Natural killer cell (primary cell): ENCODE measurements around the gene CFAP157. TPM values are rescaled to one million over a fixed set of nuclear protein-coding genes. Genes with fewer than 3 reads are reported as not detected.

ENCODE experiments used
- ATAC-seq, 3 donors: fragments of 150-1000 bp in 2 of 3; fragments of 200-7000 bp in 1 of 3; cut with Tn5 transposase; 1 replicate in 1 of 3; 2 replicates in 2 of 3; pipeline ENCODE4 v1.10.0; 2021; ENCODE audit warnings: mild to moderate bottlenecking in 2 of 3, moderate library complexity in 2 of 3
- DNase-seq, 2 donors: peaks; one replicate each; pipeline versions ENCODE4 v3.0.0 to v3.0.0-alpha.2; 2013 to 2021; ENCODE audit warnings: mixed read lengths in 1 of 2
- H3K27ac ChIP-seq: one replicate; pipeline ENCODE4 v1.5.1; 2013; ENCODE audit warnings: mild to moderate bottlenecking, low read length
- H3K27me3 ChIP-seq: one replicate; pipeline ENCODE4 v1.6.1; 2013; ENCODE audit warnings: low read length; ENCODE audit not compliant: control insufficient read depth, insufficient read depth
- H3K36me3 ChIP-seq: one replicate; pipeline ENCODE4 v1.6.1; 2013; ENCODE audit warnings: low read length; ENCODE audit not compliant: control insufficient read depth, insufficient read depth
- H3K4me1 ChIP-seq: one replicate; pipeline ENCODE4 v1.6.1; 2013; ENCODE audit warnings: low read length; ENCODE audit not compliant: control insufficient read depth, insufficient read depth
- H3K4me3 ChIP-seq: one replicate; pipeline ENCODE4 v1.5.1; 2013; ENCODE audit warnings: low read length
- H3K9me3 ChIP-seq: one replicate; pipeline ENCODE4 v1.6.1; 2013; ENCODE audit warnings: low read length; ENCODE audit not compliant: control insufficient read depth, insufficient read depth
- H3K27ac Mint-ChIP-seq, 2 donors: one replicate each; pipeline ENCODE4 v1.8.0; 2022; ENCODE audit warnings: mild to moderate bottlenecking in 2 of 2, mixed read lengths in 2 of 2, moderate library complexity in 1 of 2
- H3K27me3 Mint-ChIP-seq, 2 donors: one replicate each; pipeline ENCODE4 v1.8.0; 2022; ENCODE audit warnings: low read depth in 2 of 2, mixed read lengths in 2 of 2
- H3K36me3 Mint-ChIP-seq: one replicate; pipeline ENCODE4 v1.8.0; 2022; ENCODE audit warnings: mixed read lengths
- H3K4me1 Mint-ChIP-seq, 2 donors: one replicate each; pipeline ENCODE4 v1.8.0; 2022; ENCODE audit warnings: mixed read lengths in 2 of 2
- H3K4me3 Mint-ChIP-seq: one replicate; pipeline ENCODE4 v1.8.0; 2022; ENCODE audit warnings: mild to moderate bottlenecking, moderate library complexity, mixed read lengths
- H3K9me3 Mint-ChIP-seq, 2 donors: one replicate each; pipeline ENCODE4 v1.8.0; 2022; ENCODE audit warnings: mixed read lengths in 2 of 2
- CTCF ChIP-seq: fragments of 200-600 bp; IDR thresholded peaks from one replicate; pipeline ENCODE4 v1.8.0; 2022; ENCODE audit warnings: antibody characterized with exemption
- WGBS: methylation state at CpG from one replicate; pipeline ENCODE4 v1.1.7; 2013; ENCODE audit warnings: missing lambda C conversion rate; ENCODE audit not compliant: insufficient coverage; 5-methylcytosine and 5-hydroxymethylcytosine counted together
- intact Hi-C: fragments of 100-400 bp; cut with micrococcal nuclease; formaldehyde crosslinking; loops from one replicate; pipeline ENCODE4 v1.14.2; 2022
- total RNA-seq, 4 donors: library from RNA; stranded (reverse); fragments of 120-200 nt in 1 of 4; gene quantifications; one replicate each; pipeline versions ENCODE4 v1.2.3 to v1.2.4, GENCODE V29; 2013 to 2022

The CFAP157 gene
- total RNA-seq, 3 donors from 2014 or later (not counting 1 experiment from before 2014, with no cell fraction given), result not detected

DNA sequence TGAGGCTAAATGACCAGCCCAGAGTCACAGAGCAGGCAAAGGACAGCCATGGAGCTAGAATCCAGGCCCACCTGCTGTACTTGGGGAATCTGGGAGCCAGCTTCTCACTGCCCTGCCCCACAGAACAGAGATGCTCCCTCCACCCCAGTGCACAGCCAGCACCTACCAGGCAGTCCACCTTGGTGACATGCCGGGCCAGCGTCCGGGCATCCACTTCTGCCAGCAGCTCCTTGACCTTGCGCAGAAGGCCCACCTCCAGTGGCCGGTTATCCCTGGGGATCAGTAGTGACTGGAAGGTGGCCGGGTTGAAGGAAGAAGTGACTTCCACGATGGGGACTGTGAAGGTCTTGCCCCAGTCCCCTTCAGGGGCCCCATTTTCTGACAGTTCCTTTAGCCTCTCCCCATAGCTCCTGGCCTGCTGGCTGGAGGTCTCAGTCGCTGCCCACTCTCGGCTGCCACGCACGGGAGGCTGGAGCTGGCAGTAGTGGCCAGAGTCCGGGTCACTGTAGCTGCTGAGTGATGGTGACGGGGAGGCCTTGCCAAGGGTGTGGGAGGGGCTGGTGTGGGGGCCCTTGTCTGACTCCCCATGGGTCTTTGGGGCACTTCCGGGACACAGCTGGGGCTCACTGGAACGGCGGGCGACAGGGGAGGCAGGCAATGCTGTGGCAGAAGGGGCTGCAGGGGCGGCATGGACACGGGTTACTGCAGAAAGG is 37.8 kb downstream of the CFAP157 start:
- H3K36me3 ChIP-seq, result peaks cover 93% of the 10 kb centered on the region
- no peak overlapping the region for H3K27ac ChIP-seq
- no peak for TF ChIP-seq CTCF
- no peak for ATAC-seq
- Mint-ChIP-seq H3K27me3 (no peaks in the 10 kb centered on the region), H3K4me3 (no peak overlapping the region), H3K27ac (no peak overlapping the region), H3K4me1 (peaks cover 12 to 13% of the 10 kb centered on the region in 2 donors), H3K36me3 (no peaks in the 10 kb centered on the region), H3K9me3 (no peaks in the 10 kb centered on the region)
- peaks cover 22% of the 10 kb centered on the region for H3K4me1 ChIP-seq
- 95% methylated on average over 18 of the region's 19 CpGs for WGBS
- intact Hi-C loops, result no loop called here
- H3K27me3 ChIP-seq, result no peaks in the 10 kb centered on the region
- no peaks in the 10 kb centered on the region for H3K9me3 ChIP-seq
- DNase-seq, result no peak
- no peak overlapping the region for H3K4me3 ChIP-seq

GRCh38 chr9:127746959-127747569 is 40.3 kb downstream of the CFAP157 start:
- no peaks in the 10 kb centered on the region for H3K27me3 ChIP-seq
- no peaks in the 10 kb centered on the region for H3K27me3 Mint-ChIP-seq
- 85% methylated on average over 15 of the region's 15 CpGs for WGBS
- intact Hi-C loops, result no loop called here
- peaks cover 7% of the 10 kb centered on the region for H3K36me3 Mint-ChIP-seq
- no peaks in the 10 kb centered on the region for H3K9me3 ChIP-seq
- peak overlapping the region; percentile 76 to 80 for H3K27ac Mint-ChIP-seq
- peak overlapping the region; percentile 53 for H3K27ac ChIP-seq
- peak; percentile 52 to 80 (median 73) for ATAC-seq
- H3K4me3 Mint-ChIP-seq, result no peak overlapping the region
- no peak for TF ChIP-seq CTCF
- DNase-seq, result peak in 1 of 2 donors; percentile 71
- peaks cover 18 to 27% of the 10 kb centered on the region in 2 donors for H3K4me1 Mint-ChIP-seq
- H3K9me3 Mint-ChIP-seq, result no peaks in the 10 kb centered on the region
- H3K4me1 ChIP-seq, result peaks cover 22% of the 10 kb centered on the region
- peaks cover 91% of the 10 kb centered on the region for H3K36me3 ChIP-seq
- H3K4me3 ChIP-seq, result no peak overlapping the region

GRCh38 chr9:127749090-127749787 is 42.5 kb downstream of the CFAP157 start:
- 93% methylated on average over 26 of the region's 26 CpGs for WGBS
- no peaks in the 10 kb centered on the region for H3K9me3 ChIP-seq
- H3K4me1 ChIP-seq, result peaks cover 22% of the 10 kb centered on the region
- H3K4me3 ChIP-seq, result no peak overlapping the region
- H3K27ac Mint-ChIP-seq, result peak overlapping the region in 1 of 2 donors; percentile 45
- no peak for ATAC-seq
- no peak for DNase-seq
- no peaks in the 10 kb centered on the region for H3K27me3 ChIP-seq
- TF ChIP-seq CTCF, result no peak
- H3K4me1 Mint-ChIP-seq, result peaks cover 18 to 39% of the 10 kb centered on the region in 2 donors
- H3K27me3 Mint-ChIP-seq, result no peaks in the 10 kb centered on the region
- H3K27ac ChIP-seq, result no peak overlapping the region
- H3K36me3 ChIP-seq, result peaks cover 80% of the 10 kb centered on the region
- intact Hi-C loops, result no loop called here
- H3K4me3 Mint-ChIP-seq, result no peak overlapping the region
- no peaks in the 10 kb centered on the region for H3K9me3 Mint-ChIP-seq
- H3K36me3 Mint-ChIP-seq, result peaks cover 7% of the 10 kb centered on the region
